Right ventricle myocardium superior (tissue), 1 donor: ENCODE data around the gene CCDC27. TPM values are rescaled to one million over a fixed set of nuclear protein-coding genes. Genes with fewer than 3 reads are reported as not detected.
"Not testable (repeated sequence)": the region's sequence is repeated elsewhere in the genome, so short reads cannot be mapped to it uniquely, and the experiment has no call there.

ENCODE experiments used
- ATAC-seq: fragments of 200-7000 bp; cut with Tn5 transposase; one replicate; pipeline ENCODE4 v1.9.1; 2020; ENCODE audit warnings: mild to moderate bottlenecking; ENCODE audit not compliant: poor library complexity
- DNase-seq: peaks from one replicate; pipeline ENCODE4 v3.0.0-alpha.2; 2020
- intact Hi-C: fragments of 100-400 bp; cut with DNase I; formaldehyde crosslinking; loops from one replicate; pipeline ENCODE4 v1.11.2; 2022
- total RNA-seq: library from RNA; stranded (reverse); fragmentation: NEBNext Ultra II Directional; extraction: Animal tissue kit (Norgen Biotek cat#: 25700); gene quantifications from one replicate; pipeline ENCODE4 v1.2.1, GENCODE V29; 2021
- donor health status: DM: no; HTN: yes; CAD: no; lungs with severe emphysema.

CCDC27 gene
- total RNA-seq, 1 donor from 2014 or later = not detected

- ATAC-seq (peak; percentile 98), DNase-seq (peak; percentile 95)
- intact Hi-C loops = no loop called here
Measured at GRCh38 chr1:3746830-3747521, 5.3 kb upstream of the CCDC27 start.

GRCh38 chr1:3747522-3747848, 4.8 kb upstream of the CCDC27 start:
- intact Hi-C loops = no loop called here
- DNase-seq (no peak), ATAC-seq (no peak)

GRCh38 chr1:3747903-3748302, 4.3 kb upstream of the CCDC27 start:
- intact Hi-C loops = no loop called here
- no peak for ATAC-seq
- DNase-seq = no peak

- DNase-seq, intact Hi-C loops, ATAC-seq: not testable (repeated sequence)
Measured at GRCh38 chr1:3748316-3748900, 3.8 kb upstream of the CCDC27 start.

GRCh38 chr1:3749512-3749911, 2.7 kb upstream of the CCDC27 start:
- no peak for DNase-seq
- no peak for ATAC-seq
- intact Hi-C loops = no loop called here

- intact Hi-C loops = no loop called here
- no peak for DNase-seq
- no peak for ATAC-seq
Measured at GRCh38 chr1:3750741-3751140, 1.5 kb upstream of the CCDC27 start.

- no peak for DNase-seq
- no peak for ATAC-seq
- intact Hi-C loops = no loop called here
Measured at GRCh38 chr1:3753656-3754454, 1.6 kb downstream of the CCDC27 start.

GRCh38 chr1:3756394-3756793, 4.1 kb downstream of the CCDC27 start:
- no peak for ATAC-seq
- DNase-seq = no peak
- intact Hi-C loops = no loop called here

GRCh38 chr1:3759164-3759563, 6.9 kb downstream of the CCDC27 start:
- ATAC-seq (no peak), DNase-seq (no peak)
- intact Hi-C loops = no loop called here

- no peak for DNase-seq
- ATAC-seq = no peak
- intact Hi-C loops = no loop called here
Measured at GRCh38 chr1:3759796-3760195, 7.5 kb downstream of the CCDC27 start.

- no peak for DNase-seq
- no peak for ATAC-seq
- intact Hi-C loops = no loop called here
Measured at GRCh38 chr1:3761296-3762010, 9.2 kb downstream of the CCDC27 start.

GRCh38 chr1:3762151-3762872, 10.1 kb downstream of the CCDC27 start:
- no peak for ATAC-seq
- intact Hi-C loops = no loop called here
- no peak for DNase-seq

- DNase-seq = no peak
- no peak for ATAC-seq
- intact Hi-C loops = no loop called here
Measured at GRCh38 chr1:3762873-3763228, 10.6 kb downstream of the CCDC27 start.

- DNase-seq = no peak
- ATAC-seq = no peak
- intact Hi-C loops = no loop called here
Measured at GRCh38 chr1:3763351-3764125, 11.3 kb downstream of the CCDC27 start.

- intact Hi-C loops = no loop called here
- DNase-seq = no peak
- ATAC-seq = no peak
Measured at GRCh38 chr1:3767328-3767925, 15.2 kb downstream of the CCDC27 start.

- DNase-seq = no peak
- intact Hi-C loops = no loop called here
- no peak for ATAC-seq
Measured at GRCh38 chr1:3768811-3769390, 16.7 kb downstream of the CCDC27 start.

- intact Hi-C loops = no loop called here
- DNase-seq (no peak), ATAC-seq (no peak)
Measured at GRCh38 chr1:3770047-3770765, 18.0 kb downstream of the CCDC27 start.
